ENCODE measurements around the gene HOXA9.

The HOXA9 gene

DNA sequence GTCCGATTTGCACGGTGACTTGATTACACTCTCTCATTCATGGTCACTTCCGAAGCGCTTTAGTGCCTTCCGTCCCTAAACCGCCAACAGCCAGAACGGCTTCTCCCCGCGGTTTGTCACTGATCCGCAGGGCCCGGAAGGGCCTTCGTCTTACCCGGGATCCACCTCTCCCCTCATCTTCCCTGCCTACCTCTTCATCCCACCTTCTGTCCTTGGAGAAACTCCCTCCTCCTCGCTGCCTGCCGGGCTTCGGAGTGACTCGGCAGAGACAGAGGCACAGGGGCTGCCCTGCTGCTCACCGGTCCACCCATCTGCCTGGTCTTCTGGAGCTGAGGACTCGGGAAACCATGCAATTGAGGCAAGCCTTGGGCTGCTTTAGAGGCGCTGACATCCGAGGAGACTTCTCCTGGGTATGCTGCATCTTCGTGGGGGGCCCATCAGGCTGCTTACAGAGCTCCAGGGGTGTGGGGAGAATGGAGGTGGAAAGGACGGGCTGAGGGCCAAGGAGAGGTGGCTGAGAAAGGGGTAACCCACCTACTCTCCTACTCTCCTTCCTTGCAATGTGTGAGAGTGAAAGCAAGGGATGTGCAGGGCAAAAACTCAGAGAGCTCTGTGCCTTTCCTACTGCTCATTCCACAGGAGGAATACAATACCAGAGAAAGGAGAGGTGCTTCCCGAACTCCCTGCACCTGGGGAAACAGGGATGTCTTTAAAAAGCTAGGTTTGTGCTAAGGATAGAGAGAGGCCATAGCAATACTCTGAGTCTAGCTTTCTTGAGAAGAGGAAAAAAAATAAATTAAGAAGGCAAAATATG, 20.7 kb upstream of the HOXA9 start:
- Histone ChIP-seq H3K4me1 (ENCODE audit: control insufficient read depth, insufficient read depth, low read length) (peaks cover 36% of the 10 kb centered on the region), H3K27ac (ENCODE audit: low read length) (no peak overlapping the region), H3K4me3 (ENCODE audit: low read length in 2 of 2) (peak overlapping the region in 1 of 2 donors; percentile 22), H3K36me3 (ENCODE audit: control insufficient read depth in 2 of 2, insufficient read depth in 2 of 2, low read length in 2 of 2) (no peaks in the 10 kb centered on the region), H3K9ac (ENCODE audit: low read length in 2 of 2) (no peak overlapping the region), H3K9me3 (ENCODE audit: control insufficient read depth in 2 of 2, low read length in 2 of 2) (peaks cover 0 to 2% of the 10 kb centered on the region in 2 donors), H3K27me3 (ENCODE audit: control insufficient read depth in 1 of 2, insufficient read depth in 2 of 2, low read length in 2 of 2) (peaks cover 90 to 97% of the 10 kb centered on the region in 2 donors)

DNA sequence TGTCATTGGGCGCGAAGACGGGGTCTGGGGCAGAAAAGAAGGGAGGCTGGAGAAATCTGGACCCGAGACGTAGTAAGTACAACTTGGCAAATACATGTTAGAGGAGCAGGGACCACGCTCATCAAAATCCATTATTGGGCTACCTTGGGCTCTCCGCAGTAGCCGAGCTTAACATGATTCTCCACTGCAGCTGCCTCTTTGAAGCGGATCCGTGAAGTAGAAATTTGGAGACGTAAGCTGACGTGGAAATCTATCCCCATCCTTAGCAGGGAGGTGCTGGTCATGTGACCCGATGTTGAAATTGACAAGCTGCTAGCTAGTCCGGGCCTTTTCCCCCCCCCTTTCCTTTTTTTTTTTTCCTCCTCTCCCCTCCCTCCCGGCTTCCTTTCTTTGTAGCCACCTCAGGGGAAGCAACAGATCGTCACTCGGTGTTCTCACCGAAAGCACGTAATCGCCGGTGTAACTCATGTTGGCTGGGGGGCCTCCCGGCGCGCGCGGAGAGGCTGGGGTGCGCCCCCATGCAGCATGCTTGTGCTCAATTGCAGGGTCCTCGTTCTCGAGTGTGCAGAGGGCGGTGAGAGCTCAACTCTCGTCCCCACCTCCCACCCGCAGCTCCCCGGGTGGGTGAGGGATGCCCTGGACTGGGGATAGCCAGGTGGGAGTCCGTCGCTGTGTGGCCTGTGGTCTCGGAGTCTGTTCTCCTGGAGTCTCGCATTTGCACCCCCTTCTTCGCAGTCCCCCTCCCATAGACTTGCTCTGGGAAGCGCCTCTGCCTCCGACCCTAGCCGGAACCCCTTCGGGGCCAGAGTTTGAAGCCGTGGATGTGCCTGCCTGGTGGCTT, 19.9 kb upstream of the HOXA9 start, which contains the start of gene HOXA11:
HOXA11 (minus strand) TSS at position 220 of the 841 bp plus-strand sequence; CDS start at position 132, 88 bp downstream.
- peaks cover 91 to 98% of the 10 kb centered on the region in 2 donors for H3K27me3 ChIP-seq (ENCODE audit: control insufficient read depth in 1 of 2, insufficient read depth in 2 of 2, low read length in 2 of 2)
- no peak within 1 kb of the TSS for H3K9ac ChIP-seq (ENCODE audit: low read length in 2 of 2)
- peak within 1 kb of the TSS in 1 of 2 donors; percentile 44 for H3K4me3 ChIP-seq (ENCODE audit: low read length in 2 of 2)
- H3K4me1 ChIP-seq (ENCODE audit: control insufficient read depth, insufficient read depth, low read length) = peaks cover 36% of the 10 kb centered on the region
- peaks cover 0 to 2% of the 10 kb centered on the region in 2 donors for H3K9me3 ChIP-seq (ENCODE audit: control insufficient read depth in 2 of 2, low read length in 2 of 2)
- H3K27ac ChIP-seq (ENCODE audit: low read length) = no peak within 1 kb of the TSS
- H3K36me3 ChIP-seq (ENCODE audit: control insufficient read depth in 2 of 2, insufficient read depth in 2 of 2, low read length in 2 of 2) = no peaks in the 10 kb centered on the region

DNA sequence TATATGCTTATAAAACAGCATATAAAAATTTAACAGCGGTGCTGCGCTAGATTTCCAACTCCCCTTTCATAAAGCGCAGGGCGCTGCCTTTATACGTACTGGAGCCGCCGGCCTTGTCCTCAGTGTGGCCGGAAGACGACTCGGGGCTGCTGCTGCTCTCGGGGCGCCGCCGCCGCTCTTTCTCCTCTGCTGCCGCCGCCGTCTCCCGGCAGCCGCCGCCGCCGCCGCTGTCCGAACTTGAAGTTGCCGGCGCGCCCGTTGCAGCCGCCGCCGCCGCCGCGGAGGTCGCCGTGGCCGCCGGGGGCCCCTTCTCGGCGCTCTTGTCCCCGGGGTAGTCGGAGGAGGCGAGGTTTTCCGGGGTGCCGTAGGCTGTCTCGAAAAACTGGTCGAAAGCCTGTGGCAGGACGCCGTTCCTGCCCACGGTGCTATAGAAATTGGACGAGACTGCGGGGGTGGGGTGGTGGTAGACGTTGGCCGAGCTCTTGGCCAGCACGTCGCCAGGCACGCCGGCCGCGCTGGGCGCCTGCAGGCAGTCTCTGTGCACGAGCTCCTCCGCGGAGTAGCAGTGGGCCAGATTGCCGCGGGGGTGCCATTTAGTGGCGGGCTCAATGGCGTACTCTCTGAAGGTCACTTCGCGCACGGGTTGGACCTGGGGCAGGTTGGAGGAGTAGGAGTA, 19.1 kb upstream of the HOXA9 start:
- Histone ChIP-seq H3K27me3 (ENCODE audit: control insufficient read depth in 1 of 2, insufficient read depth in 2 of 2, low read length in 2 of 2) (peaks cover 87 to 98% of the 10 kb centered on the region in 2 donors), H3K36me3 (ENCODE audit: control insufficient read depth in 2 of 2, insufficient read depth in 2 of 2, low read length in 2 of 2) (no peaks in the 10 kb centered on the region)

DNA sequence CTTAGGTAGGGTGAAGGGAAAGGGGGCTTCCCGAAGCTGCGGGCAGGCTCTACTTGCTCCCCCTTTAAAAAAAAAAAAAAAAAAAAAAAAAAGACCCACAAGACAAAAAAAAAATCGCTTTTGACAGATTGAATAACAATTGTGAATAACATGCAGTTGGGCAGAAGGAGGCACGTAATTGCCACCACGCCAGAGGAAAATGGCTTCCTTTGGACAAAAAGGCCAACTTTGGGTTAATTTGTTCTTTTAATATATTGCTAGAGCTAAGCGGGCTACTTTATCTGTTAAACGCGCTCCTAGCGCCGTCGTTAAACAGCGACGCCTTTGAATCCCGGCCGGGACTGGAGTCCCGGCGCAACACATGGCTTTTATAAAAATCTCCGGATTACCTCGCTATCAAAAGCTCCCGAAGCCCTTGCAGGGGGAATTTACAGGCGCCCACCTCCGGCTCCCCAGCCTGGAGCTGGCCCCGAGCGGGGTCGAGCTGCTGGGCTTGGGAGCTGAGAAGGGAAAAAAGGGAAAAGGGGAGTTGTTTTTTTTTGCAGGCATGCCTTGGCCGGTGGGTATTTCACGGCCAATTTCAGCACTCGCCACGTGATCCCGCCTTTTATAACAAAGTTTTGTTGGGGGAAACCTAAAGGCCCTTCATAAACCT, 18.5 kb upstream of the HOXA9 start:
- H3K9me3 ChIP-seq (ENCODE audit: control insufficient read depth in 2 of 2, low read length in 2 of 2) = peaks cover 0 to 2% of the 10 kb centered on the region in 2 donors
- peak overlapping the region in 1 of 2 donors; percentile 35 for H3K4me3 ChIP-seq (ENCODE audit: low read length in 2 of 2)
- no peak overlapping the region for H3K9ac ChIP-seq (ENCODE audit: low read length in 2 of 2)
- peaks cover 41% of the 10 kb centered on the region for H3K4me1 ChIP-seq (ENCODE audit: control insufficient read depth, insufficient read depth, low read length)
- no peaks in the 10 kb centered on the region for H3K36me3 ChIP-seq (ENCODE audit: control insufficient read depth in 2 of 2, insufficient read depth in 2 of 2, low read length in 2 of 2)
- no peak overlapping the region for H3K27ac ChIP-seq (ENCODE audit: low read length)
- peaks cover 87 to 98% of the 10 kb centered on the region in 2 donors for H3K27me3 ChIP-seq (ENCODE audit: control insufficient read depth in 1 of 2, insufficient read depth in 2 of 2, low read length in 2 of 2)

More for the DNA sequence above, 19.1 kb upstream of the HOXA9 start:
- peak overlapping the region in 1 of 2 donors; percentile 44 for H3K4me3 ChIP-seq (ENCODE audit: low read length in 2 of 2)
- H3K9me3 ChIP-seq (ENCODE audit: control insufficient read depth in 2 of 2, low read length in 2 of 2) = peaks cover 0 to 2% of the 10 kb centered on the region in 2 donors
- peaks cover 40% of the 10 kb centered on the region for H3K4me1 ChIP-seq (ENCODE audit: control insufficient read depth, insufficient read depth, low read length)
- H3K27ac ChIP-seq (ENCODE audit: low read length) = no peak overlapping the region
- H3K9ac ChIP-seq (ENCODE audit: low read length in 2 of 2) = no peak overlapping the region

DNA sequence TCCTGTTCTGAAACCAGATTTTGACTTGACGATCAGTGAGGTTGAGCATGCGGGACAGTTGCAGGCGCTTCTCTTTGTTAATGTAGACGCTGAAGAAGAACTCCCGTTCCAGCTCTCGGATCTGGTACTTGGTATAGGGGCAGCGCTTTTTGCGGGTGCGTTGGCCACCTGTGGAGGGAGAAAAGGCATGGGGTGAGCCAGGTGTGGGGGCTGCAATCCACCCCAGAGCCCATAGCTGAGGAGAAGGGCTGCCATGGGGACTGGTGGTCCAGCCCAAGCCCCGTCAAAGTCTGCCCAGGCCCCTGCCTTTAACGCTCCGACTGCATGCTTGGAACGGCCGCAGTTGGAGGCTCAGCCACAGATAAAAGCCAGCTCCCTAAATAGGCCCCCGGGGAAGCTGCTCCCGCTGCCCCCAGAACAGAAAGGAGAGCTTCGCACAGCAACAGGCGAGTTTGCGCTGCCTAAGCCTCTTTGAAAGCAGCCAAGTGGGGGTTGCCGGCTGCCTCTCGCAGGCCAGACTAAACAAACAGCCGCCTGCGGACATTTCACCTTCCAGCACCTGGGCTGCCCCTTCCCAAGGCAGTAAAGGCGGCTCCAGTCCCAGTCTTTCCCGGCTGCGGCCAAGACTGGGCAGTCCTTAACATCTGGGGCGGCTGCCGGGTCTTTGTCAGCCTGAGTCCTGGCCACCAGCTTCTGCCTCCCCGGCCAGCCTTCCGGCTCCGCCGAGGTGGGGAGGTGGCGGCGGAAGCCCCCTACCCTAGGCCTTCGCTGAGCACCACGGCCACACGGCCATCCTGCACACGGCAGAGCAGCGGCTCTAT, 17.7 kb upstream of the HOXA9 start:
- no peak overlapping the region for H3K27ac ChIP-seq (ENCODE audit: low read length)
- peaks cover 86 to 98% of the 10 kb centered on the region in 2 donors for H3K27me3 ChIP-seq (ENCODE audit: control insufficient read depth in 1 of 2, insufficient read depth in 2 of 2, low read length in 2 of 2)
- H3K4me3 ChIP-seq (ENCODE audit: low read length in 2 of 2) = no peak overlapping the region
- peaks cover 35% of the 10 kb centered on the region for H3K4me1 ChIP-seq (ENCODE audit: control insufficient read depth, insufficient read depth, low read length)
- no peak overlapping the region for H3K9ac ChIP-seq (ENCODE audit: low read length in 2 of 2)
- H3K9me3 ChIP-seq (ENCODE audit: control insufficient read depth in 2 of 2, low read length in 2 of 2) = peaks cover 0 to 2% of the 10 kb centered on the region in 2 donors
- no peaks in the 10 kb centered on the region for H3K36me3 ChIP-seq (ENCODE audit: control insufficient read depth in 2 of 2, insufficient read depth in 2 of 2, low read length in 2 of 2)

DNA sequence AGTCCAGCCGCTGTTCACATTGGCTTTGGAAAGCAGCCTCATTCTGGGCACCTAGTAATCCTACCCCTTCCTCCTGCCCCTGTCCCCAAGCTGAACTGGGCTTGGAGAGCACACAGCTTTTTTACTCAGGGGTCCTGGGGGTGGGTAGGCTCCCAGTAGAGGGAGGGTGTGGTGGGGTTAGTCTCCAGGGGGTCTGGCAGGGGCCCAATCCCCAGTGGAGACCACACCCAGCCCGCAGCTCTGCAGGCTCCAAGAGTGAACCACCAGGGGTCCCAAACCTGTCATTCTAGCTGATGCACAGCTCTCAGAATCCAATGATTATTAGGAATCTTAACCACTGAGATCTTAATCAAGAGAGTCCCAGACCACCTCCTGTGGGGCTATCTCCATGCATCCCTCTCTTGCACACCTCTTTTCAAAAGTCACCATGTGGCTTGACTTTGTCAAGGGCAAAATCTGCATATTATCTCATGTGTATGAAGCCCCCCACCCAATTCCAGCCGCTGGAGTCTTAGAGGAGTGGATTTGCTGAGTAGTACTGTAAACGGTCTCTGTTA, 17.0 kb upstream of the HOXA9 start:
- H3K27me3 ChIP-seq (ENCODE audit: control insufficient read depth in 1 of 2, insufficient read depth in 2 of 2, low read length in 2 of 2) = peaks cover 86 to 98% of the 10 kb centered on the region in 2 donors
- H3K4me1 ChIP-seq (ENCODE audit: control insufficient read depth, insufficient read depth, low read length) = peaks cover 30% of the 10 kb centered on the region
- H3K9me3 ChIP-seq (ENCODE audit: control insufficient read depth in 2 of 2, low read length in 2 of 2) = peaks cover 0 to 2% of the 10 kb centered on the region in 2 donors
- H3K36me3 ChIP-seq (ENCODE audit: control insufficient read depth in 2 of 2, insufficient read depth in 2 of 2, low read length in 2 of 2) = no peaks in the 10 kb centered on the region
- H3K27ac ChIP-seq (ENCODE audit: low read length) = no peak overlapping the region
- H3K9ac ChIP-seq (ENCODE audit: low read length in 2 of 2) = no peak overlapping the region
- H3K4me3 ChIP-seq (ENCODE audit: low read length in 2 of 2) = no peak overlapping the region

DNA sequence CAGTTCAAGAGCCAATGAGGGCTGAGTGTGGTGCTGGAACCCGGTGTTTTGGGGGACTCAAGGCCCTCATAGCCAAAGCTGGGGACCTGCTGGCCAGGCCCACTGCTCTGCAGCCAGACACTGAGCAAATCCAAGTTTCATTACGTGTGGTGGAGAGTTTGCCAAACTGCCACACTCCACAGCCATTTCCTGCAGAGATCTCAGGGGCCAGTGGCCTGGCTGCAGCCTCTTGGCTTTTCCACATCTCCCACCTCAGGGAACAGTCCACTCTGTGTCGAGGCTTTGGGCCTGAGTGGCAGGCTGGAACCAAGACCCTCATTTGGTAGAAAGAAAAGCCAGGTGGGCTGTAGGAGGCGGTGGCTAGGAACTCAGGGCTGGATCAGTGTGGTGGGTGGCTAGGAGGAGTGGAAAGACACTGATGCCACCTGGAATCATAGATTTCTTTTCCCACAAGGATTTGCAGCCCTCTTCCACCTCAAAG, 16.5 kb upstream of the HOXA9 start:
- peaks cover 0 to 2% of the 10 kb centered on the region in 2 donors for H3K9me3 ChIP-seq (ENCODE audit: control insufficient read depth in 2 of 2, low read length in 2 of 2)
- H3K27me3 ChIP-seq (ENCODE audit: control insufficient read depth in 1 of 2, insufficient read depth in 2 of 2, low read length in 2 of 2) = peaks cover 87 to 98% of the 10 kb centered on the region in 2 donors
- H3K9ac ChIP-seq (ENCODE audit: low read length in 2 of 2) = no peak overlapping the region
- no peaks in the 10 kb centered on the region for H3K36me3 ChIP-seq (ENCODE audit: control insufficient read depth in 2 of 2, insufficient read depth in 2 of 2, low read length in 2 of 2)
- H3K27ac ChIP-seq (ENCODE audit: low read length) = no peak overlapping the region
- no peak overlapping the region for H3K4me3 ChIP-seq (ENCODE audit: low read length in 2 of 2)
- peaks cover 30% of the 10 kb centered on the region for H3K4me1 ChIP-seq (ENCODE audit: control insufficient read depth, insufficient read depth, low read length)

DNA sequence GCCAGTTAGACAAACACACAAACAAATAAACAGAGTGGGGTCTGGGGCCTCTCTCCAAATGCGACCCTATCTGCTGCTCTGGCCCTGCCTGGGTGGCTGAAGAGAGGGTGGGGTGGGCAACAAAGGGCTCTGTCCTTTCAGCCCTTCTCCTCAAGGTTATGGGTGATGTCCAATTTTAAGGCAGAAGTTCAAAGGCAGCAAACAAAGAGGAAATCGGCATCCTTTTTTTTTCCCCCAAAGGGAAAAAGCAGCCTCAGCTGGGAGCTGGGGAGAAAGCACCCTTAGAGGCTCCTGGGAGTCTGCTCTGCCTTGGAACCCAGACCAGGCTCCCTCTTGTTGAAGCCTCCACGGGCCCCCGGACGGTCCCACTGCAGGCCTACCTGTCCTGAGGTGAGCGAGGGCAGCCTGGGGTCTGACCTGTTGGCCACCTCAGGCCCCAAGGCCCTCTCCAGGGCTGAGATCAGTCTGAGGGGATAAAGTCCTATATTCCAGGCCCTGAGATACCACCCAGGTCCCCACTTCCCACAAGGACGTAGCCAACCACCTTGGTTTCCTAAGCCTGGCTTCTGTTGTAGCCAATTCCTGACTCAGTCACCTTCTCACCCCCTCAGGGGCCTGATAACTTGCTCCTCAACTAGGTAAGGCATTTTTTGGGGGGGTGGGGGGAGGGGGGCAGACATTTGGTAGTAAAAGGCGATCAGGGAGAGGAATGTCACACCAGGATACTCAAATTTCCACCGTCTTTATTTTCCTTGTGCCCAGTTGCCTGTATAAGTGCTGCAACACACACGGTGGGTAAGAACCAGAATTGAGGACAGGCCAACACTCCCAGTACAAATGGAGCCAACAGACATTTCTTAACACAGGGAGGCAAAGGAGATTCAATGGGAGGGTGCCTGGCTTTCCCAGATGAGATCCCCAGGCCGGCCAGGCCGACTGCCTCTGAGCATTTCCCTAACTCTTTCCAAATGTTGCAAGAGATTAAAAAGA, 15.4 kb upstream of the HOXA9 start:
- Histone ChIP-seq H3K9ac (ENCODE audit: low read length in 2 of 2) (no peak overlapping the region), H3K9me3 (ENCODE audit: control insufficient read depth in 2 of 2, low read length in 2 of 2) (peaks cover 0 to 2% of the 10 kb centered on the region in 2 donors), H3K4me3 (ENCODE audit: low read length in 2 of 2) (no peak overlapping the region), H3K36me3 (ENCODE audit: control insufficient read depth in 2 of 2, insufficient read depth in 2 of 2, low read length in 2 of 2) (no peaks in the 10 kb centered on the region), H3K27ac (ENCODE audit: low read length) (no peak overlapping the region), H3K4me1 (ENCODE audit: control insufficient read depth, insufficient read depth, low read length) (peaks cover 30% of the 10 kb centered on the region), H3K27me3 (ENCODE audit: control insufficient read depth in 1 of 2, insufficient read depth in 2 of 2, low read length in 2 of 2) (peaks cover 88 to 98% of the 10 kb centered on the region in 2 donors)

Measured in stomach smooth muscle (tissue), 2 donors.